H1 (cell line): ENCODE measurements around the gene SELENOO. TPM values are rescaled to one million over a fixed set of nuclear protein-coding genes. Genes with fewer than 3 reads are reported as not detected.

Source experiments
- CTCF ChIA-PET: fragments of 300-600 bp; sonication (Branson Sonifier 250); formaldehyde crosslinking; loops from one replicate; lab custom pipeline; 2021; ENCODE audit not compliant: partially characterized antibody; lab: Charles Lee
- POLR2A ChIA-PET: fragments of 300-600 bp; sonication (Branson Sonifier 250); formaldehyde crosslinking; loops from one replicate; lab custom pipeline; 2021; ENCODE audit warnings: inconsistent platforms; ENCODE audit not compliant: partially characterized antibody; lab: Charles Lee
- DNase-seq, 2 experiments: peaks; one replicate each; pipeline versions ENCODE4 v3.0.0 to v3.0.0-alpha.2; 2010 to 2022; ENCODE audit warnings: low spot score in 2 of 2, low read depth in 1 of 2, mixed read lengths in 1 of 2
- FAIRE-seq: peaks from 2 replicates; lab custom pipeline; 2011; peaks lifted over from hg19 to GRCh38; lab: Jason Lieb, UNC
- H2AFZ ChIP-seq: 2 replicates; pipeline ENCODE4 v1.8.1; 2012; ENCODE audit warnings: low read length, inconsistent platforms
- H2AK5ac ChIP-seq: 2 replicates; pipeline ENCODE4 v1.6.1; 2013; ENCODE audit warnings: low read depth, low read length
- H2BK120ac ChIP-seq: replicated peaks from 2 replicates; pipeline ENCODE3; 2013; ENCODE audit warnings: low read depth, low read length, inconsistent platforms
- H2BK12ac ChIP-seq: 2 replicates; pipeline ENCODE4 v1.6.1; 2013; ENCODE audit warnings: low read depth, low read length
- H2BK15ac ChIP-seq: 2 replicates; pipeline ENCODE4 v1.6.1; 2013; ENCODE audit warnings: low read length
- H2BK20ac ChIP-seq: 2 replicates; pipeline ENCODE4 v1.6.1; 2013; ENCODE audit warnings: low read length
- H2BK5ac ChIP-seq: 2 replicates; pipeline ENCODE4 v1.6.1; 2013; ENCODE audit warnings: low read depth, low read length
- H3K14ac ChIP-seq: 2 replicates; pipeline ENCODE4 v1.6.1; 2013; ENCODE audit warnings: inconsistent platforms; ENCODE audit not compliant: insufficient read length
- H3K18ac ChIP-seq: 2 replicates; pipeline ENCODE4 v1.6.1; 2013; ENCODE audit warnings: low read length; ENCODE audit errors: extremely low read depth
- H3K23ac ChIP-seq: 2 replicates; pipeline ENCODE4 v1.6.1; 2013; ENCODE audit warnings: inconsistent platforms; ENCODE audit not compliant: insufficient read length
- H3K23me2 ChIP-seq: 2 replicates; pipeline ENCODE4 v1.6.1; 2013; ENCODE audit warnings: low read depth, low read length
- H3K27ac ChIP-seq: 2 replicates; pipeline ENCODE4 v1.6.1; 2011; ENCODE audit warnings: low read depth, low read length, inconsistent platforms
- H3K27me3 ChIP-seq, 4 experiments: replicated peaks in 1 of 4; 1 replicate in 1 of 4; 2 replicates in 3 of 4; pipeline versions ENCODE4 v1.6.1 to v1.8.1; 2011 to 2013; ENCODE audit warnings: low read length in 3 of 4, mild to moderate bottlenecking in 3 of 4, inconsistent platforms in 2 of 4, mixed read lengths in 2 of 4, moderate library complexity in 1 of 4; ENCODE audit not compliant: control insufficient read depth in 3 of 4, insufficient read depth in 3 of 4; ENCODE audit errors: extremely low read depth in 1 of 4
- H3K36me3 ChIP-seq, 4 experiments: 2 replicates each; pipeline versions ENCODE4 v1.6.1 to v1.8.1; 2011 to 2013; ENCODE audit warnings: mild to moderate bottlenecking in 4 of 4, low read length in 3 of 4, moderate library complexity in 2 of 4, control low read depth in 1 of 4, inconsistent platforms in 1 of 4; ENCODE audit not compliant: insufficient read depth in 4 of 4, control insufficient read depth in 2 of 4
- H3K4ac ChIP-seq: replicated peaks from 2 replicates; pipeline ENCODE3; 2013; ENCODE audit warnings: low read length, low read depth, mixed read lengths, inconsistent platforms; ENCODE audit not compliant: insufficient read length
- H3K4me1 ChIP-seq, 4 experiments: replicated peaks in 1 of 4; 1 replicate in 1 of 4; 2 replicates in 3 of 4; pipeline versions ENCODE4 v1.6.1 to v1.8.1; 2011 to 2013; ENCODE audit warnings: low read length in 3 of 4, inconsistent platforms in 2 of 4, mixed read lengths in 1 of 4; ENCODE audit not compliant: insufficient read depth in 4 of 4, control insufficient read depth in 3 of 4
- H3K4me2 ChIP-seq, 2 experiments: 2 replicates each; pipeline versions ENCODE4 v1.6.1 to v1.8.1; 2011 to 2013; ENCODE audit warnings: low read depth in 2 of 2, low read length in 2 of 2, control low read depth in 1 of 2, inconsistent platforms in 1 of 2, mild to moderate bottlenecking in 1 of 2; ENCODE audit not compliant: insufficient read depth in 1 of 2
- H3K4me3 ChIP-seq, 4 experiments: fragments of 200-600, 300-600 bp in 1 of 4; sonication (generic), shearing (Covaris generic), sonication (Bioruptor Twin) in 1 of 4; 2 replicates each; pipeline versions ENCODE4 v1.5.1 to v1.8.1; 2011 to 2016; ENCODE audit warnings: low read length in 4 of 4, low read depth in 3 of 4, control low read depth in 2 of 4, inconsistent platforms in 2 of 4, mild to moderate bottlenecking in 2 of 4, mixed read lengths in 1 of 4, moderate library complexity in 1 of 4; ENCODE audit not compliant: insufficient read depth in 2 of 4; ENCODE audit errors: extremely low read depth in 1 of 4
- H3K56ac ChIP-seq: replicated peaks from 2 replicates; pipeline ENCODE3; 2013; ENCODE audit warnings: low read depth, mild to moderate bottlenecking, mixed read lengths, low read length, inconsistent platforms; ENCODE audit not compliant: insufficient read length
- H3K79me1 ChIP-seq: 2 replicates; pipeline ENCODE4 v1.6.1; 2013; ENCODE audit warnings: low read depth, low read length, control low read depth
- H3K79me2 ChIP-seq, 2 experiments: 2 replicates each; pipeline versions ENCODE4 v1.6.1 to v1.8.1; 2012 to 2013; ENCODE audit warnings: low read length in 2 of 2, mild to moderate bottlenecking in 2 of 2, inconsistent platforms in 1 of 2; ENCODE audit not compliant: insufficient read depth in 2 of 2, control insufficient read depth in 1 of 2
- H3K9ac ChIP-seq, 4 experiments: replicated peaks in 1 of 4; 1 replicate in 1 of 4; 2 replicates in 3 of 4; pipeline versions ENCODE4 v1.6.1 to v1.8.1; 2011 to 2013; ENCODE audit warnings: low read depth in 3 of 4, low read length in 3 of 4, control low read depth in 2 of 4, mild to moderate bottlenecking in 2 of 4, moderate library complexity in 2 of 4, inconsistent platforms in 1 of 4; ENCODE audit errors: extremely low read depth in 1 of 4
- H3K9me3 ChIP-seq, 2 experiments: 2 replicates each; pipeline versions ENCODE4 v1.6.1 to v1.8.1; 2012 to 2013; ENCODE audit warnings: mild to moderate bottlenecking in 2 of 2, moderate library complexity in 2 of 2, control low read depth in 1 of 2, inconsistent platforms in 1 of 2, low read depth in 1 of 2, low read length in 1 of 2, mixed read lengths in 1 of 2; ENCODE audit not compliant: insufficient read depth in 2 of 2
- H4K20me1 ChIP-seq, 2 experiments: replicated peaks in 1 of 2; 2 replicates each; pipeline versions ENCODE3 to v1.8.1; 2011 to 2013; ENCODE audit warnings: inconsistent platforms in 2 of 2, low read length in 2 of 2, mild to moderate bottlenecking in 1 of 2; ENCODE audit not compliant: insufficient read depth in 2 of 2, control insufficient read depth in 1 of 2
- H4K5ac ChIP-seq: 2 replicates; pipeline ENCODE4 v1.6.1; 2013; ENCODE audit warnings: low read length, low read depth, mixed read lengths, inconsistent platforms; ENCODE audit not compliant: insufficient read length
- H4K8ac ChIP-seq: 2 replicates; pipeline ENCODE4 v1.8.0; 2013; ENCODE audit warnings: mild to moderate bottlenecking, moderate library complexity, low read length, inconsistent platforms; ENCODE audit not compliant: insufficient read depth; ENCODE audit errors: extremely low read depth
- H4K91ac ChIP-seq: replicated peaks from 2 replicates; pipeline ENCODE3; 2013; ENCODE audit warnings: low read length, mixed read lengths, inconsistent platforms; ENCODE audit not compliant: insufficient read length
- ASH2L ChIP-seq: fragments of 200-600, 300-600 bp; sonication (generic); IDR thresholded peaks from one replicate; pipeline ENCODE4 v1.7.1; 2017; ENCODE audit warnings: low read length
- CBX8 ChIP-seq: fragments of 300-800, 300-1000 bp; sonication (generic); IDR thresholded peaks from 2 replicates; pipeline ENCODE4 v1.7.1; 2016; ENCODE audit warnings: low read depth, low read length, borderline replicate concordance
- CREB1 ChIP-seq: IDR thresholded peaks from 2 replicates; pipeline ENCODE4 v1.6.1; 2012; ENCODE audit warnings: inconsistent platforms
- GTF2F1 ChIP-seq: IDR thresholded peaks from 2 replicates; pipeline ENCODE4 v1.6.1; 2012; ENCODE audit warnings: low read depth, low read length, improper control_type of control experiment, borderline replicate concordance
- PHF8 ChIP-seq: fragments of 200-600 bp; sonication (generic); conservative IDR thresholded peaks from 2 replicates; pipeline ENCODE4 v1.7.1; 2012; ENCODE audit warnings: low read depth, mild to moderate bottlenecking, inconsistent platforms, low read length, moderate library complexity
- WGBS, 2 experiments: shearing (Covaris generic) in 1 of 2; methylation state at CpG; one replicate each; pipeline versions ENCODE4 v1.1.6 to v1.1.7; 2013 to 2015; ENCODE audit warnings: low lambda C conversion rate in 2 of 2, mixed read lengths in 2 of 2, inconsistent platforms in 1 of 2, low coverage in 1 of 2, missing lambda C conversion rate in 1 of 2; ENCODE audit not compliant: insufficient replicate concordance in 2 of 2, insufficient coverage in 1 of 2, insufficient read length in 1 of 2; ENCODE audit errors: extremely low coverage in 1 of 2, missing lambda C conversion rate in 1 of 2; 5-methylcytosine and 5-hydroxymethylcytosine counted together
- polyA plus RNA-seq, 7 experiments: library from polyadenylated mRNA; depleted of rRNA in 3 of 7; stranded (reverse) in 5 of 7; unstranded in 2 of 7; fragments of >200 nt in 5 of 7; fragments of 200-250 nt in 2 of 7; gene quantifications; 1 replicate in 5 of 7; 2 replicates in 1 of 7; 4 replicates in 1 of 7; pipeline versions ENCODE4 v1.2.1 to v1.2.3, GENCODE V29; 2011 to 2013; ENCODE audit warnings: missing spikeins in 2 of 7, mixed read lengths in 2 of 7
- total RNA-seq: library from RNA; stranded (reverse); fragmentation: NEBNext Ultra II Directional; extraction: Animal tissue kit (Norgen Biotek cat#: 25700); gene quantifications from 2 replicates; pipeline ENCODE4 v1.2.1, GENCODE V29; 2021

Gene SELENOO
- total and polyA plus RNA-seq, 2 of the 8 experiments (the other 6 are each of a cell fraction or from before 2014, with no cell fraction given), result 18.6 to 25.1 TPM

- no peak for DNase-seq
- Histone ChIP-seq H4K91ac (no peak overlapping the region), H3K23me2 (no peaks in the 10 kb centered on the region), H4K5ac (no peak overlapping the region), H3K27ac (no peak overlapping the region), H3K27me3 (no peaks in the 10 kb centered on the region), H3K4ac (no peak overlapping the region), H3K36me3 (peaks cover 8 to 48% (median 32%) of the 10 kb centered on the region in 4 experiments), H3K4me2 (no peak overlapping the region), H2BK12ac (no peak overlapping the region), H2BK20ac (no peak overlapping the region), H3K9me3 (no peaks in the 10 kb centered on the region; a peak in 1 of 4 replicates), H2BK120ac (no peak overlapping the region), H2AFZ (no peak overlapping the region), H3K23ac (no peak overlapping the region), H3K4me3 (no peak overlapping the region), H3K79me1 (peaks cover 1% of the 10 kb centered on the region; the same call in 1 of the 2 replicates), H2BK5ac (no peak overlapping the region), H3K4me1 (peaks cover 0 to 11% (median 2%) of the 10 kb centered on the region in 4 experiments; a peak in 3 of 7 replicates), H2AK5ac (no peak overlapping the region), H3K79me2 (peaks cover 0 to 11% of the 10 kb centered on the region in 2 experiments; a peak in 1 of 4 replicates), H4K20me1 (peaks cover 9 to 30% of the 10 kb centered on the region in 2 experiments), H3K14ac (no peak overlapping the region), H3K56ac (no peak overlapping the region), H4K8ac (no peak overlapping the region), H3K9ac (no peak overlapping the region), H3K18ac (no peak overlapping the region), H2BK15ac (no peak overlapping the region)
- no peak for TF ChIP-seq CREB1
- TF ChIP-seq CBX8, result no peak
- TF ChIP-seq GTF2F1, result no peak
- TF ChIP-seq PHF8, result no peak
- no peak for TF ChIP-seq ASH2L
- WGBS, 2 experiments, result 94% methylated on average over 15 of the region's 15 CpGs; no CpG with 5 or more reads in 1 of the 2 experiments
- FAIRE-seq, result no peak
- ChIA-PET POLR2A (interaction anchor here (0.6 to 2.8 kb wide), 4 partner anchors 8 to 125 kb away, joined by 3 to 10 read pairs (median 5); no protein-coding TSS in a partner anchor), CTCF (interaction anchor here (0.7 kb wide), 1 partner anchor 60 kb away, joined by 3 read pairs; no protein-coding TSS in a partner anchor)
Observed at GRCh38 chr22:50216055-50216683, 15.4 kb downstream of the SELENOO start.
